Measurements from ENCODE around the gene ADAT1. TPM values are rescaled to one million over a fixed set of nuclear protein-coding genes. Genes with fewer than 3 reads are reported as not detected.

Gene ADAT1
- total RNA-seq, 2 experiments from 2014 or later: 60.3 to 66.1 TPM

DNA sequence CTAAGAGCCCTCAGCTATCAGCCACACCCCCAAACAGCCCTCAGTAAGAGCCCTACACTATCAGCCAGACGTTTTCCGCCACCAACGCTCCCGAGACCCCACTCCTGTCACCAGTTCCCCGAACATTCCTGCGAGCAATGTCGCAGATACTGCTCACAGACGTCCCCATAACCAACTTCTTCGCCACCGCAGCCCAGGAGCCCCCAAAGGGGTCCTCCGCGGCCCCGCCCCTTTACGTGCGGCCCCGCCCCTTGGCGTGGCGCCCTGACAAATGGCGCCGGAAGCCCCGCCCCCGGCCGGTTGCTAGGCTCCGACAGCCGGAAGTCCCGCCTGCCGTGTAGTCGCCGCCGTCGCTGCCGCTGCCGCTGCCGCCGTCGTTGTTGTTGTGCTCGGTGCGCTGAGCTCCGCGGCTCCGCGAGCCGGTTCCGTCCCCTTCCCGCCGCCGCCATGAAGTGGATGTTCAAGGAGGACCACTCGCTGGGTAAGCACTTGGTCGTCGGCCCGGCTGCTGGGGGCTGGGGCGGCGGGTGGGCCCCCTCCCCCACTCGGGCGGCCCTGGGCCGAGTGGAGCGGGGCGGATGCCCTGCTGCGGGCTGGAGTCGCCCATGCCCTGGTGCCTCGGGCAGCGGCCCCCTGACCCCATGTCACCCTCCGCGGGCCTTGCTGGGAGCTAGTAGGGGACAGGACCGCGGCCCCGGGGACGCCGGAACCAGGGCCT is 56.9 kb downstream of the ADAT1 start, which contains the start of gene GABARAPL2:
Gene GABARAPL2 (plus strand): TSS at position 340 of the 718 bp plus-strand sequence. CDS start 108 bp downstream, at position 448.
- Mint-ChIP-seq H3K9me3 (no peaks in the 10 kb centered on the region), H3K27me3 (peaks cover 13% of the 10 kb centered on the region), H3K4me3 (peak within 1 kb of the TSS; percentile 91), H3K36me3 (ENCODE audit: low read depth) (peaks cover 10% of the 10 kb centered on the region), H3K27ac (peak within 1 kb of the TSS; percentile 92), H3K4me1 (peaks cover 39% of the 10 kb centered on the region)
- ChIA-PET POLR2A (interaction anchor here (0.6 kb wide), 1 partner anchor 48 kb away, joined by 3 read pairs; no protein-coding TSS in a partner anchor), CTCF (interaction anchor here (1.0 to 2.9 kb wide), 6 partner anchors 10 to 49 kb away, joined by 3 to 11 read pairs (median 3); partner anchors contain the start of gene TMEM231)
- DNase-seq: peak; percentile 89

GRCh38 chr16:75565640-75566039 is 57.4 kb downstream of the ADAT1 start:
- peaks cover 13% of the 10 kb centered on the region for H3K27me3 Mint-ChIP-seq
- CTCF ChIA-PET: interaction anchor here (0.8 to 2.9 kb wide), 8 partner anchors 9 to 82 kb away, joined by 3 to 11 read pairs (median 3); partner anchors contain the start of genes KARS1, TERF2IP and TMEM231
- POLR2A ChIA-PET: interaction anchor here (0.6 to 0.8 kb wide), 2 partner anchors 49 to 57 kb away, joined by 3 to 5 read pairs; partner anchors contain the start of gene ADAT1
- H3K9me3 Mint-ChIP-seq: no peaks in the 10 kb centered on the region
- peaks cover 9% of the 10 kb centered on the region for H3K36me3 Mint-ChIP-seq (ENCODE audit: low read depth)
- H3K27ac Mint-ChIP-seq: peak overlapping the region; percentile 92
- no peak for DNase-seq
- H3K4me1 Mint-ChIP-seq: peaks cover 38% of the 10 kb centered on the region
- peak overlapping the region; percentile 91 for H3K4me3 Mint-ChIP-seq

- Mint-ChIP-seq H3K36me3 (ENCODE audit: low read depth) (no peaks in the 10 kb centered on the region), H3K4me1 (peaks cover 11% of the 10 kb centered on the region), H3K9me3 (no peaks in the 10 kb centered on the region), H3K4me3 (no peak overlapping the region), H3K27ac (no peak overlapping the region), H3K27me3 (peaks cover 18% of the 10 kb centered on the region)
- no peak for DNase-seq
- ChIA-PET POLR2A (interaction anchor here (0.6 kb wide), 1 partner anchor 69 kb away, joined by 3 read pairs; no protein-coding TSS in a partner anchor), CTCF (interaction anchor here (0.9 to 1.5 kb wide), 3 partner anchors 9 to 126 kb away, joined by 3 to 4 read pairs (median 3); no protein-coding TSS in a partner anchor)
These were observed 63.3 kb downstream of the ADAT1 start for GRCh38 chr16:75559564-75560372.

DNA sequence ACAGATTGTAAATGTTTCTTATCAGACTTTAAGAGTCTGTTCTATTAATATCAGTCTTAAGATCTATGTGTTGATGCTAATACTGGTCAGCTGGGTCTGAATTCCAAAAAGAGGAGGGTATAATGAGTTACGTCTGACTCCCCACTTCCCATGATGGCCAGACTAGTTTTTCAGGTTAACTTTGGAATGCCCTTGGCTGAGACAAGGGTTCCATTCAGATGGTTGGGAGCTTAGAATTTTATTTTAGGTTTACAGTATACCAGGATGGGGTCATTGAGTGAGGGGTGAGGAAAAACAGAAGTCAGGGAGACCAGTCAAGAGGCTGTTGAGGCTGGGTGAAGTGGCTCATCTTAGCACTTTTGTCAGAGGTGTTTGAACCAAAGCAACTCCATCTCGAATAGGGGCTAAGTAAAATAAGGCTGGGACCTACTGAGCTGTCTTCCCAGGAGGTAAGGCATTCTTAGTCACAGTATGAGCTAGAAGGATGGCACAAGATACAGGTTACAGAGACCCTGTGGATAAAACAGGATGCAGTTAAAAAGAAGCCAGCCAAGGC is 64.2 kb downstream of the ADAT1 start:
- H3K4me3 Mint-ChIP-seq: no peak overlapping the region
- ChIA-PET CTCF (interaction anchor here (0.6 to 0.9 kb wide), 2 partner anchors 125 to 224 kb away, joined by 3 read pairs; no protein-coding TSS in a partner anchor), POLR2A (interaction anchor here (0.6 kb wide), 1 partner anchor 69 kb away, joined by 3 read pairs; no protein-coding TSS in a partner anchor)
- H3K9me3 Mint-ChIP-seq: no peaks in the 10 kb centered on the region
- no peak overlapping the region for H3K27ac Mint-ChIP-seq
- peaks cover 19% of the 10 kb centered on the region for H3K27me3 Mint-ChIP-seq
- H3K36me3 Mint-ChIP-seq (ENCODE audit: low read depth): no peaks in the 10 kb centered on the region
- DNase-seq: no peak
- H3K4me1 Mint-ChIP-seq: peaks cover 12% of the 10 kb centered on the region

DNA sequence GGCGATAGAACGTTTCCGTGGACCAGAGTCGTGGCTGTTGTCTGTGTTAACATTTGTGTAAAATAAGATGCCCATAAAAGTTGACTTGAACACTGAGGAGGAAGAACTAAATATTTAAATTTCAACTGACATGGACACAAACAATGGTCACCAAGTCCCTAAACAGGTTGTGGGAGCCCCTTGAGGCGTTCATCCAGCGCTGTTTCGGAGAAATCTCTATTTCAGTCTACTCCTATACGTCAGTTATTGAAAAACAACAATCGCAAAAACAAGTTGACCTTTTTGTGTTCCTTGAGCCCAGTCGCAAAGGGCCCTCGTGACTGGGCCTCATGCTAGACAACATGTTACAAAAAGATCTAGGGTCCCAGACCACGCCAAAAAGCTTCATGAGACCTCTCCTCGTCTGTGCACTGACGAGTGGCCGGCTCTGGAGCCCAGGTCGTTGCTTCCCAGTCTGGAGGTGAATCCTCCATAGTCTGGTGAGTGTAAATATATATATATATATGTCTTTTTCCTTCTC is 66.6 kb downstream of the ADAT1 start:
- DNase-seq: no peak
- peaks cover 15% of the 10 kb centered on the region for H3K4me1 Mint-ChIP-seq

DNA sequence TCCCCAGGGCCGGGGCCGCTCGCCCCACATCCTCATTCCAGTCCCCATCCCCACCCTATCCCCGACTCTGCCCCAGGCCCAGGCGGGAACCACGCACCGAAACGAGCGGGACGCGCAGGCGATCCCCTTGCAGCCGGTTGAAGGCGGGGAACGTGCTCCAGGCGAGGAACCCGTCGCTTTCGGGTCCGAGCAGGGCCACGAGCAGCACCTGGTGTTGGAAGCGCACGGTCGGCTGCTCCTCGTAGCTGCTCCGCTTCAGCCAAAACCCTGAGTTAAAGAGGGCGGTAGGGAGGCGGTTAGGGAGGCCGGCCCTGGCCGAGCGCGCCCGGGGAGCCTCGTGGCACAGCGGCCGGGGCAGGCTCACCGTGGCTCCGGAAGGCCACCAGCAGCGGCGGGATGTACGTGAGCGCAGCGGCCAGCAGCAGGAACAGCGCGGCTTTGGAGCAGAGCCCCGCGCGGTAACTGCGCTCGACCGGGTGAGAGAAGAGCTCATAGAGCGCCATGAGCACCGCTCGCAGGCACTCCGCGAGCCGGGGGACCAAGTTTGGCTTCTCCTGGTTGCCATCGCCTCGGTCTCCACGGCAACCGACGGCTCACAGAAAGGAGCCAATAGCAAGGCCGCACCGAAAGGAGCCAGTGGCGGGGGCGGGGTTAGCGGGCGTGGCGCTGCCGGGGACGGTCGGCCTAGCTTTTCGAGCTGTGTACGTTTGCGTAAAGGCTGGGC is 67.2 kb downstream of the ADAT1 start, which contains the start of gene TMEM231:
Gene TMEM231 (minus strand): TSS at position 546 of the 724 bp plus-strand sequence. CDS start 43 bp downstream, at position 503.
- Mint-ChIP-seq H3K4me1 (peaks cover 15% of the 10 kb centered on the region), H3K36me3 (ENCODE audit: low read depth) (no peaks in the 10 kb centered on the region), H3K9me3 (no peaks in the 10 kb centered on the region), H3K4me3 (peak within 1 kb of the TSS; percentile 82), H3K27me3 (peaks cover 16% of the 10 kb centered on the region), H3K27ac (peak within 1 kb of the TSS; percentile 79)
- ChIA-PET POLR2A (interaction anchor here (0.8 kb wide), 1 partner anchor 8 kb away, joined by 3 read pairs; no protein-coding TSS in a partner anchor), CTCF (interaction anchor here (0.8 to 1.9 kb wide), 5 partner anchors 9 to 66 kb away, joined by 3 to 5 read pairs (median 3); partner anchors contain the start of gene GABARAPL2)
- DNase-seq: peak; percentile 99

More for the DNA sequence above, 66.6 kb downstream of the ADAT1 start:
- ChIA-PET CTCF (interaction anchor here (0.8 to 1.9 kb wide), 5 partner anchors 8 to 65 kb away, joined by 3 to 5 read pairs (median 3); partner anchors contain the start of gene GABARAPL2), POLR2A (interaction anchor here (0.8 kb wide), 1 partner anchor 8 kb away, joined by 3 read pairs; no protein-coding TSS in a partner anchor)
- Mint-ChIP-seq H3K27me3 (peaks cover 16% of the 10 kb centered on the region), H3K9me3 (no peaks in the 10 kb centered on the region), H3K27ac (peak overlapping the region; percentile 79), H3K36me3 (ENCODE audit: low read depth) (no peaks in the 10 kb centered on the region), H3K4me3 (peak overlapping the region; percentile 82)

DNA sequence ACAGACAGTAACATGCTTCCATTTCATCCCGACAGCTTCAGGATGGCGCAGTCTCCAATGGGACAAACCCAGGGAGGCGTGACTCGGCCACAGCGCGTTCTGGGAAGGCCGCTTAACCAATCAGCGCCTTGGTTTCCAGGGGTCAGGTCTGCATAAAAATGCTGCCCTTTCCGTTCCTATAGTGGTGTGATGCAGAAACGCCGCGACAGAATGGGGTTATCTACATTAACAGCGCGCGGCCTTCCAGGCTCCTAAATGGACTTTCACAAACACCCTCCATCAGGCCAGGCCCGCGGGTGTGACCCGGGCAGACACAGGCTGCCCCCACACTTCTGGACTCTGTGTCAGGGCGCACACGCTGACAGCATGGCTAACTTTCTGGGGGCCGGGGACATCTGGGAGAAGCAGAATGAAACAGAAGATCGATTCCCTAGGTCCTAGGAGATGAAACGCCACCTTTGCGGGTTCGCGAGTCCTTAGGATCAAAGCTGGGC is 67.8 kb downstream of the ADAT1 start:
- ChIA-PET CTCF (interaction anchor here (0.6 to 2.1 kb wide), 7 partner anchors 9 to 90 kb away, joined by 3 to 12 read pairs (median 5); partner anchors contain the start of gene TMEM170A), POLR2A (interaction anchor here (0.8 kb wide), 1 partner anchor 9 kb away, joined by 3 read pairs; no protein-coding TSS in a partner anchor)
- H3K36me3 Mint-ChIP-seq (ENCODE audit: low read depth): no peaks in the 10 kb centered on the region
- DNase-seq: no peak
- H3K9me3 Mint-ChIP-seq: no peaks in the 10 kb centered on the region
- peak overlapping the region; percentile 79 for H3K27ac Mint-ChIP-seq
- peaks cover 16% of the 10 kb centered on the region for H3K27me3 Mint-ChIP-seq
- peaks cover 18% of the 10 kb centered on the region for H3K4me1 Mint-ChIP-seq
- peak overlapping the region; percentile 82 for H3K4me3 Mint-ChIP-seq

DNA sequence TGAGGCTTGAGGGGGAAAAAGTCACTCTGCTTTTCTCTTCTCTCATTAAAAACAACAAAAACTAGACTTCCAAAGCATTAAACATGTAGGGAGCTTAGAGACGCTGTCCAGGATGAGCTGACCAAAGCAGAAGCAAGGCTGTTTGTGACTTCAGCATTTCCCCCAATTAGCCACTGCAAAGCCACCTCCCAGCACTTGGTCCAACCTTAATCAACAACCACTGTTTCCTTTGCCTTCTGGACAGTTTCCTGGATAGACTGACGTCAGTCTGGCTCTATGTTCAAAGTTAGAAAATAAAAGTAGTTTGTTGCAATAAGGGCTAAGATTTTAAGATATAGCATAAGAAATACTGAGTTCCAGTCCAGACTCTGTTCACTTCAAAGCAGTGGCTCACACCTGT is 70.1 kb downstream of the ADAT1 start:
- Mint-ChIP-seq H3K27ac (no peak overlapping the region), H3K4me1 (peaks cover 23% of the 10 kb centered on the region), H3K27me3 (peaks cover 12% of the 10 kb centered on the region), H3K9me3 (no peaks in the 10 kb centered on the region), H3K36me3 (ENCODE audit: low read depth) (no peaks in the 10 kb centered on the region), H3K4me3 (no peak overlapping the region)
- no peak for DNase-seq
- POLR2A ChIA-PET: no interaction called here
- CTCF ChIA-PET: interaction anchor here (0.7 to 2.2 kb wide), 4 partner anchors 9 to 36 kb away, joined by 3 to 12 read pairs (median 4); partner anchors contain the start of gene GABARAPL2

- POLR2A ChIA-PET: no interaction called here
- CTCF ChIA-PET: interaction anchor here (0.7 to 2.9 kb wide), 10 partner anchors 10 to 1828 kb away, joined by 3 to 11 read pairs (median 5); partner anchors contain the start of gene TMEM170A
These were observed 72.8 kb downstream of the ADAT1 start for GRCh38 chr16:75550211-75550662.

More at GRCh38 chr16:75550211-75550662, 72.8 kb downstream of the ADAT1 start:
- Mint-ChIP-seq H3K9me3 (no peaks in the 10 kb centered on the region), H3K36me3 (ENCODE audit: low read depth) (no peaks in the 10 kb centered on the region), H3K27me3 (peaks cover 12% of the 10 kb centered on the region), H3K4me3 (no peak overlapping the region), H3K27ac (no peak overlapping the region), H3K4me1 (peaks cover 17% of the 10 kb centered on the region)
- DNase-seq: peak; percentile 54

Data from activated CD4-positive, alpha-beta T cell treated with anti-CD3 and anti-CD28 coated beads, Interleukin-2, amount 10 ng/mL, durations not matched to agents 7 days and 5 days (primary cell).